WTC11 (cell line): ENCODE measurements around the gene CENPA. TPM values are rescaled to one million over a fixed set of nuclear protein-coding genes. Genes with fewer than 3 reads are reported as not detected.

Experiments used
- ATAC-seq: fragments of 200-7000 bp; cut with Tn5 transposase; 2 replicates; pipeline ENCODE4 v1.10.0; 2021; ENCODE audit warnings: mild to moderate bottlenecking, moderate library complexity
- CTCF ChIA-PET: fragments of 300-600 bp; sonication (Branson Sonifier 250); formaldehyde crosslinking; loops from one replicate; lab custom pipeline; 2021; ENCODE audit warnings: antibody characterized with exemption; lab: Charles Lee
- POLR2A ChIA-PET: fragments of 350-600 bp; sonication (Branson Sonifier 250); formaldehyde crosslinking; loops from one replicate; lab custom pipeline; 2021; ENCODE audit warnings: antibody characterized with exemption; lab: Charles Lee
- DNase-seq: peaks from one replicate; pipeline ENCODE4 v3.0.0; 2021; ENCODE audit warnings: low spot score
- H3K27ac Mint-ChIP-seq: 2 replicates; pipeline ENCODE4 v1.8.0; 2021; ENCODE audit warnings: mixed read lengths
- H3K27me3 Mint-ChIP-seq: 2 replicates; pipeline ENCODE4 v1.8.0; 2021; ENCODE audit warnings: low read depth, mild to moderate bottlenecking, moderate library complexity, mixed read lengths
- H3K36me3 Mint-ChIP-seq: 2 replicates; pipeline ENCODE4 v1.8.0; 2021; ENCODE audit warnings: mixed read lengths
- H3K4me1 Mint-ChIP-seq: 2 replicates; pipeline ENCODE4 v1.8.0; 2022; ENCODE audit warnings: mixed read lengths
- H3K4me3 Mint-ChIP-seq: 2 replicates; pipeline ENCODE4 v1.8.0; 2021; ENCODE audit warnings: mild to moderate bottlenecking, moderate library complexity, mixed read lengths
- H3K9me3 Mint-ChIP-seq: 2 replicates; pipeline ENCODE4 v1.8.0; 2021; ENCODE audit warnings: mixed read lengths
- AFF4 ChIP-seq: sonication (generic); formaldehyde crosslinking; IDR thresholded peaks from 2 replicates; pipeline ENCODE4 v1.8.1; 2023; ENCODE audit warnings: mild to moderate bottlenecking, missing genetic modification reagents, borderline replicate concordance
- CTCF ChIP-seq: fragments of 200-600 bp; IDR thresholded peaks from 2 replicates; pipeline ENCODE4 v1.8.0; 2022; ENCODE audit warnings: antibody characterized with exemption
- E2F1 ChIP-seq: sonication (generic); formaldehyde crosslinking; IDR thresholded peaks from 2 replicates; pipeline ENCODE4 v1.8.0; 2022; ENCODE audit warnings: mild to moderate bottlenecking, missing genetic modification reagents
- E2F4 ChIP-seq: sonication (generic); formaldehyde crosslinking; IDR thresholded peaks from 2 replicates; pipeline ENCODE4 v1.8.1; 2022; ENCODE audit warnings: low read depth, mild to moderate bottlenecking, moderate library complexity, missing genetic modification reagents, borderline replicate concordance
- ERG ChIP-seq: fragments of 250-450 bp; sonication (Bioruptor Pico); IDR thresholded peaks from 2 replicates; pipeline ENCODE4 v1.8.0; 2021; ENCODE audit warnings: mild to moderate bottlenecking
- ESRRA ChIP-seq: sonication (generic); formaldehyde crosslinking; IDR thresholded peaks from 2 replicates; pipeline ENCODE4 v1.8.1; 2022; ENCODE audit warnings: mild to moderate bottlenecking, missing genetic modification reagents, borderline replicate concordance
- FOXP1 ChIP-seq: sonication (generic); formaldehyde crosslinking; IDR thresholded peaks from 2 replicates; pipeline ENCODE4 v1.8.0; 2022; ENCODE audit warnings: missing genetic modification reagents, mild to moderate bottlenecking, moderate library complexity, borderline replicate concordance
- GRHL2 ChIP-seq: fragments of 250-450 bp; sonication (Bioruptor Pico); IDR thresholded peaks from 2 replicates; pipeline ENCODE4 v1.8.0; 2022; ENCODE audit warnings: mild to moderate bottlenecking, moderate library complexity; ENCODE audit not compliant: insufficient replicate concordance, severe bottlenecking
- GTF2I ChIP-seq: fragments of 250-450 bp; sonication (Bioruptor Pico); conservative IDR thresholded peaks from 2 replicates; pipeline ENCODE4 v1.4.0; 2021; ENCODE audit warnings: mild to moderate bottlenecking
- HMGXB4 ChIP-seq: sonication (generic); formaldehyde crosslinking; IDR thresholded peaks from 2 replicates; pipeline ENCODE4 v1.8.1; 2023; ENCODE audit warnings: mild to moderate bottlenecking, moderate library complexity, missing genetic modification reagents
- IRF2 ChIP-seq: sonication (generic); formaldehyde crosslinking; IDR thresholded peaks from 2 replicates; pipeline ENCODE4 v1.8.0; 2022; ENCODE audit warnings: low read depth, missing genetic modification reagents, borderline replicate concordance
- NFATC4 ChIP-seq: fragments of 250-450 bp; sonication (Bioruptor Pico); IDR thresholded peaks from 2 replicates; pipeline ENCODE4 v1.9.0; 2021; ENCODE audit warnings: mild to moderate bottlenecking
- NR3C1 ChIP-seq: sonication (generic); formaldehyde crosslinking; conservative IDR thresholded peaks from 2 replicates; pipeline ENCODE4 v1.8.1; 2023; ENCODE audit warnings: low read depth, mild to moderate bottlenecking, missing genetic modification reagents
- OVOL2 ChIP-seq: fragments of 250-450 bp; sonication (Bioruptor Pico); IDR thresholded peaks from 2 replicates; pipeline ENCODE4 v1.9.0; 2021; ENCODE audit warnings: mild to moderate bottlenecking, borderline replicate concordance
- PRRX2 ChIP-seq: fragments of 250-450 bp; sonication (Bioruptor Pico); IDR thresholded peaks from 2 replicates; pipeline ENCODE4 v1.8.0; 2021; ENCODE audit warnings: mild to moderate bottlenecking
- TCF7 ChIP-seq: sonication (generic); formaldehyde crosslinking; IDR thresholded peaks from 2 replicates; pipeline ENCODE4 v1.8.0; 2022; ENCODE audit warnings: mild to moderate bottlenecking, low read depth, missing genetic modification reagents, moderate library complexity
- ZBTB43 ChIP-seq: sonication (generic); formaldehyde crosslinking; IDR thresholded peaks from 2 replicates; pipeline ENCODE4 v1.8.1; 2023; ENCODE audit warnings: mild to moderate bottlenecking, missing genetic modification reagents
- ZNF512 ChIP-seq: sonication (generic); formaldehyde crosslinking; IDR thresholded peaks from 2 replicates; pipeline ENCODE4 v1.8.1; 2022; ENCODE audit warnings: missing genetic modification reagents, borderline replicate concordance
- total RNA-seq: library from RNA; stranded (reverse); gene quantifications from 3 replicates; pipeline ENCODE4 v1.2.3, GENCODE V29; 2021

Gene CENPA
- total RNA-seq, 1 experiment from 2014 or later = 45.6 TPM

- no peaks in the 10 kb centered on the region for H3K9me3 Mint-ChIP-seq
- POLR2A ChIA-PET = no interaction called here
- H3K36me3 Mint-ChIP-seq = peaks cover 7% of the 10 kb centered on the region; the same call in 1 of the 2 replicates
- DNase-seq = no peak
- H3K4me1 Mint-ChIP-seq = no peaks in the 10 kb centered on the region
- CTCF ChIA-PET = interaction anchor here (1.2 kb wide), 1 partner anchor 33 kb away, joined by 3 read pairs; no protein-coding TSS in a partner anchor
- no peaks in the 10 kb centered on the region; the same call in 1 of the 2 replicates for H3K27me3 Mint-ChIP-seq
- no peak overlapping the region for H3K27ac Mint-ChIP-seq
- TF ChIP-seq AFF4 (CRISPR knock-in tag) (no peak), FOXP1 (CRISPR knock-in tag) (no peak)
- no peak overlapping the region for H3K4me3 Mint-ChIP-seq
- no peak for ATAC-seq
These were observed 7.3 kb upstream of the CENPA start for GRCh38 chr2:26778507-26778906.

- Mint-ChIP-seq H3K36me3 (peaks cover 7% of the 10 kb centered on the region; the same call in 1 of the 2 replicates), H3K4me1 (no peaks in the 10 kb centered on the region), H3K27ac (no peak overlapping the region), H3K9me3 (no peaks in the 10 kb centered on the region), H3K27me3 (peaks cover 3% of the 10 kb centered on the region), H3K4me3 (no peak overlapping the region)
- ATAC-seq (no peak), DNase-seq (no peak)
- CTCF ChIA-PET = no interaction called here
- no peak for TF ChIP-seq NFATC4
- TF ChIP-seq ZBTB43 (CRISPR knock-in tag) = no peak
- TF ChIP-seq ZNF512 (CRISPR knock-in tag) = no peak
- no peak for TF ChIP-seq PRRX2 (CRISPR knock-in tag)
- TF ChIP-seq E2F1 (CRISPR knock-in tag) = no peak
- TF ChIP-seq ESRRA (CRISPR knock-in tag) = no peak
- no peak for TF ChIP-seq GTF2I
- no peak for TF ChIP-seq TCF7 (CRISPR knock-in tag)
- no peak for TF ChIP-seq CTCF
- TF ChIP-seq IRF2 = no peak
- TF ChIP-seq E2F4 = no peak
- TF ChIP-seq OVOL2 (CRISPR knock-in tag) = no peak
- TF ChIP-seq HMGXB4 = no peak
- no peak for TF ChIP-seq NR3C1 (CRISPR knock-in tag)
- TF ChIP-seq ERG (CRISPR knock-in tag) = no peak
- TF ChIP-seq GRHL2 (CRISPR knock-in tag) = no peak
- POLR2A ChIA-PET = interaction anchor here (0.7 kb wide), 1 partner anchor 81 kb away, joined by 4 read pairs; no protein-coding TSS in a partner anchor
These were observed 5.6 kb upstream of the CENPA start for GRCh38 chr2:26780203-26780760.
